H9 (cell line): Measurements from ENCODE around the gene BCL11B. TPM values are rescaled to one million over a fixed set of nuclear protein-coding genes. Genes with fewer than 3 reads are reported as not detected.

Source experiments
- DNase-seq: peaks from one replicate; pipeline ENCODE4 v3.0.0-alpha.2; 2017
- H2AFZ ChIP-seq: one replicate; pipeline ENCODE4 v1.6.1; 2013; ENCODE audit warnings: mild to moderate bottlenecking, low read length, control low read depth, moderate library complexity
- H2AK5ac ChIP-seq: 2 replicates; pipeline ENCODE4 v1.6.1; 2013; ENCODE audit warnings: low read length, control low read depth, mixed read lengths; ENCODE audit not compliant: insufficient read length
- H2BK120ac ChIP-seq: one replicate; pipeline ENCODE4 v1.6.1; 2013; ENCODE audit warnings: low read depth, mild to moderate bottlenecking, low read length, control low read depth, inconsistent platforms; ENCODE audit not compliant: poor library complexity, severe bottlenecking
- H2BK12ac ChIP-seq: 2 replicates; pipeline ENCODE4 v1.6.1; 2013; ENCODE audit warnings: low read length, control low read depth, mixed read lengths, low read depth; ENCODE audit not compliant: insufficient read length
- H2BK15ac ChIP-seq: 2 replicates; pipeline ENCODE4 v1.6.1; 2013; ENCODE audit warnings: low read depth, low read length, control low read depth
- H2BK20ac ChIP-seq: one replicate; pipeline ENCODE4 v1.6.1; 2013; ENCODE audit warnings: low read depth, mild to moderate bottlenecking, low read length, control low read depth, inconsistent platforms; ENCODE audit not compliant: poor library complexity, severe bottlenecking
- H2BK5ac ChIP-seq: 2 replicates; pipeline ENCODE4 v1.6.1; 2013; ENCODE audit warnings: low read length, control low read depth, mixed read lengths; ENCODE audit not compliant: insufficient read length
- H3K14ac ChIP-seq: 2 replicates; pipeline ENCODE4 v1.6.1; 2013; ENCODE audit warnings: low read length, control low read depth; ENCODE audit not compliant: insufficient read depth
- H3K18ac ChIP-seq: 2 replicates; pipeline ENCODE4 v1.6.1; 2013; ENCODE audit warnings: low read depth, mild to moderate bottlenecking, mixed read lengths, low read length, control low read depth; ENCODE audit not compliant: insufficient read length
- H3K23ac ChIP-seq: 2 replicates; pipeline ENCODE4 v1.6.1; 2013; ENCODE audit warnings: low read length, control low read depth, mixed read lengths, low read depth; ENCODE audit not compliant: insufficient read length
- H3K23me2 ChIP-seq: 2 replicates; pipeline ENCODE4 v1.6.1; 2013; ENCODE audit warnings: low read depth, mild to moderate bottlenecking, mixed read lengths, low read length, control low read depth; ENCODE audit not compliant: insufficient read length, poor library complexity, severe bottlenecking
- H3K27ac ChIP-seq: 2 replicates; pipeline ENCODE4 v1.5.1; 2013; ENCODE audit warnings: low read length, control low read depth, mixed read lengths, low read depth; ENCODE audit not compliant: insufficient read length
- H3K27me3 ChIP-seq: 2 replicates; pipeline ENCODE4 v1.6.1; 2013; ENCODE audit warnings: low read length, control low read depth, inconsistent platforms; ENCODE audit not compliant: insufficient read depth
- H3K4ac ChIP-seq: 2 replicates; pipeline ENCODE4 v1.6.1; 2013; ENCODE audit warnings: low read depth, mild to moderate bottlenecking, control low read depth, inconsistent platforms, low read length, moderate library complexity
- H3K4me1 ChIP-seq: 2 replicates; pipeline ENCODE4 v1.6.1; 2013; ENCODE audit warnings: low read length, control low read depth, inconsistent platforms; ENCODE audit not compliant: insufficient read depth
- H3K4me2 ChIP-seq: 2 replicates; pipeline ENCODE4 v1.6.1; 2013; ENCODE audit warnings: low read length, control low read depth, mixed read lengths; ENCODE audit not compliant: insufficient read length, insufficient read depth
- H3K56ac ChIP-seq: 2 replicates; pipeline ENCODE4 v1.6.1; 2013; ENCODE audit warnings: low read depth, mild to moderate bottlenecking, mixed read lengths, low read length, control low read depth; ENCODE audit not compliant: insufficient read length
- H3K79me1 ChIP-seq: 2 replicates; pipeline ENCODE4 v1.6.1; 2013; ENCODE audit warnings: low read depth, mild to moderate bottlenecking, moderate library complexity, low read length, control low read depth, inconsistent platforms; ENCODE audit not compliant: insufficient read depth, poor library complexity, severe bottlenecking
- H3K79me2 ChIP-seq: 2 replicates; pipeline ENCODE4 v1.6.1; 2013; ENCODE audit warnings: low read length, control low read depth, inconsistent platforms; ENCODE audit not compliant: insufficient read depth
- H3K9ac ChIP-seq: 2 replicates; pipeline ENCODE4 v1.6.1; 2013; ENCODE audit warnings: low read length, control low read depth, mixed read lengths; ENCODE audit not compliant: insufficient read length; ENCODE audit errors: extremely low read depth
- H3K9me3 ChIP-seq: one replicate; pipeline ENCODE4 v1.6.1; 2013; ENCODE audit warnings: low read depth, low read length, inconsistent platforms; ENCODE audit not compliant: control insufficient read depth
- H3T11ph ChIP-seq: one replicate; pipeline ENCODE4 v1.6.1; 2013; ENCODE audit warnings: mild to moderate bottlenecking, low read length, control low read depth, inconsistent platforms
- H4K20me1 ChIP-seq: one replicate; pipeline ENCODE4 v1.6.1; 2013; ENCODE audit not compliant: control insufficient read depth, insufficient read length, insufficient read depth
- H4K5ac ChIP-seq: 2 replicates; pipeline ENCODE4 v1.6.1; 2013; ENCODE audit warnings: low read depth, mild to moderate bottlenecking, mixed read lengths, low read length, control low read depth; ENCODE audit not compliant: insufficient read length
- H4K8ac ChIP-seq: replicated peaks from 2 replicates; pipeline ENCODE4 v1.6.1; 2013; ENCODE audit warnings: low read length, control low read depth, mixed read lengths, low read depth; ENCODE audit not compliant: insufficient read length
- H4K91ac ChIP-seq: 2 replicates; pipeline ENCODE4 v1.6.1; 2013; ENCODE audit warnings: low read depth, mild to moderate bottlenecking, moderate library complexity, mixed read lengths, low read length, control low read depth; ENCODE audit not compliant: insufficient read length
- H3K27ac Mint-ChIP-seq, 3 experiments: 2 replicates in 2 of 3; 3 replicates in 1 of 3; pipeline ENCODE4 v1.8.0; 2020 to 2021; ENCODE audit warnings: mixed read lengths in 3 of 3, mild to moderate bottlenecking in 1 of 3, moderate library complexity in 1 of 3
- H3K27me3 Mint-ChIP-seq: 2 replicates; pipeline ENCODE4 v1.8.0; 2021; ENCODE audit warnings: low read depth, mild to moderate bottlenecking, moderate library complexity, mixed read lengths
- H3K36me3 Mint-ChIP-seq, 3 experiments: 2 replicates in 2 of 3; 3 replicates in 1 of 3; pipeline ENCODE4 v1.8.0; 2020 to 2021; ENCODE audit warnings: low read depth in 3 of 3, mixed read lengths in 3 of 3; ENCODE audit not compliant: insufficient read depth in 1 of 3
- H3K4me1 Mint-ChIP-seq, 2 experiments: 2 replicates each; pipeline ENCODE4 v1.8.0; 2020; ENCODE audit warnings: mixed read lengths in 2 of 2
- H3K4me3 Mint-ChIP-seq, 2 experiments: 2 replicates in 1 of 2; 3 replicates in 1 of 2; pipeline ENCODE4 v1.8.0; 2020 to 2021; ENCODE audit warnings: mild to moderate bottlenecking in 2 of 2, mixed read lengths in 2 of 2, moderate library complexity in 1 of 2
- H3K9me3 Mint-ChIP-seq, 2 experiments: 2 replicates in 1 of 2; 3 replicates in 1 of 2; pipeline ENCODE4 v1.8.0; 2020; ENCODE audit warnings: mild to moderate bottlenecking in 2 of 2, mixed read lengths in 2 of 2, moderate library complexity in 1 of 2
- CTCF ChIP-seq: fragments of 200-600 bp; sonication (generic); conservative IDR thresholded peaks from 3 replicates; pipeline ENCODE4 v1.8.0; 2021; ENCODE audit warnings: antibody characterized with exemption, mild to moderate bottlenecking
- WGBS: extraction: QIAGEN DNeasy Blood & Tissue Kit; methylation state at CpG from one replicate; pipeline ENCODE4 v1.1.7; 2013; ENCODE audit warnings: missing lambda C conversion rate, low lambda C conversion rate, mixed read lengths; ENCODE audit not compliant: insufficient read length; ENCODE audit errors: extremely low coverage; 5-methylcytosine and 5-hydroxymethylcytosine counted together
- total RNA-seq: library from RNA; stranded (reverse); gene quantifications from 2 replicates; pipeline ENCODE4 v1.2.1, GENCODE V29; 2021

Gene BCL11B
- total RNA-seq, 1 experiment from 2014 or later: 4.9 TPM

- H3K23me2 ChIP-seq: no peaks in the 10 kb centered on the region
- no peak overlapping the region for H3T11ph ChIP-seq
- no peak overlapping the region for H3K56ac ChIP-seq
- no peak overlapping the region for H4K8ac ChIP-seq
- no peak overlapping the region for H3K23ac ChIP-seq
- H3K14ac ChIP-seq: no peak overlapping the region
- WGBS: no CpG with 5 or more reads among the region's 7 CpGs
- H2BK15ac ChIP-seq: no peak overlapping the region
- Mint-ChIP-seq H3K9me3 (no peaks in the 10 kb centered on the region), H3K27me3 (peaks cover 2% of the 10 kb centered on the region), H3K4me3 (no peak overlapping the region), H3K36me3 (no peaks in the 10 kb centered on the region; a peak in 1 of 7 replicates), H3K27ac (no peak overlapping the region), H3K4me1 (peaks cover 22 to 26% of the 10 kb centered on the region in 2 experiments)
- no peak overlapping the region for H3K4ac ChIP-seq
- no peak overlapping the region for H2AK5ac ChIP-seq
- peak; percentile 4 for DNase-seq
- no peak for TF ChIP-seq CTCF
- H2AFZ ChIP-seq: no peak overlapping the region
- H4K20me1 ChIP-seq: no peaks in the 10 kb centered on the region
- H4K5ac ChIP-seq: no peak overlapping the region
- H3K27ac ChIP-seq: no peak overlapping the region
- no peak overlapping the region for H4K91ac ChIP-seq
- H3K4me1 ChIP-seq: no peaks in the 10 kb centered on the region
- no peak overlapping the region for H3K18ac ChIP-seq
- H3K9me3 ChIP-seq: no peaks in the 10 kb centered on the region
- H3K9ac ChIP-seq: no peak overlapping the region
- H2BK5ac ChIP-seq: no peak overlapping the region
- no peak overlapping the region for H2BK20ac ChIP-seq
- no peak overlapping the region for H2BK12ac ChIP-seq
- no peak overlapping the region for H3K4me2 ChIP-seq
- H3K79me2 ChIP-seq: no peaks in the 10 kb centered on the region
- H3K79me1 ChIP-seq: no peaks in the 10 kb centered on the region
- no peaks in the 10 kb centered on the region for H3K27me3 ChIP-seq
- H2BK120ac ChIP-seq: no peak overlapping the region
These were observed 135.6 kb downstream of the BCL11B start for GRCh38 chr14:99136401-99136800.
